Nephron (organoid): ENCODE data around the gene ANKRD60.

ENCODE experiments used
- H3K27ac Mint-ChIP-seq, 3 experiments: 2 replicates each; pipeline ENCODE4 v1.8.0; 2020; ENCODE audit warnings: mixed read lengths in 3 of 3, mild to moderate bottlenecking in 2 of 3, moderate library complexity in 1 of 3
- H3K27me3 Mint-ChIP-seq: 2 replicates; pipeline ENCODE4 v1.8.0; 2021; ENCODE audit warnings: low read depth, mild to moderate bottlenecking, moderate library complexity, mixed read lengths
- H3K36me3 Mint-ChIP-seq: 2 replicates; pipeline ENCODE4 v1.8.0; 2020; ENCODE audit warnings: low read depth, mixed read lengths
- H3K4me1 Mint-ChIP-seq: 2 replicates; pipeline ENCODE4 v1.8.0; 2020; ENCODE audit warnings: mixed read lengths
- H3K4me3 Mint-ChIP-seq, 3 experiments: 2 replicates each; pipeline ENCODE4 v1.8.0; 2020; ENCODE audit warnings: mild to moderate bottlenecking in 3 of 3, mixed read lengths in 3 of 3, moderate library complexity in 2 of 3
- H3K9me3 Mint-ChIP-seq: 2 replicates; pipeline ENCODE4 v1.8.0; 2020; ENCODE audit warnings: mixed read lengths
- CTCF ChIP-seq, 3 experiments: fragments of 200-600 bp; sonication (generic); IDR thresholded peaks; one replicate each; pipeline ENCODE4 v1.5.0; 2021; ENCODE audit warnings: antibody characterized with exemption in 3 of 3; ENCODE audit not compliant: unreplicated experiment in 3 of 3

The ANKRD60 gene

GRCh38 chr20:58194175-58194791 lies 34.2 kb downstream of the ANKRD60 start:
- Mint-ChIP-seq H3K4me3 (no peak overlapping the region), H3K4me1 (peaks cover 12% of the 10 kb centered on the region), H3K27ac (no peak overlapping the region), H3K27me3 (peaks cover 34% of the 10 kb centered on the region), H3K36me3 (no peaks in the 10 kb centered on the region), H3K9me3 (peaks cover 2% of the 10 kb centered on the region)
- TF ChIP-seq CTCF (IDR thresholded peaks at IDR 0.05; ENCODE audit: unreplicated experiment in 3 of 3) = no peak

DNA sequence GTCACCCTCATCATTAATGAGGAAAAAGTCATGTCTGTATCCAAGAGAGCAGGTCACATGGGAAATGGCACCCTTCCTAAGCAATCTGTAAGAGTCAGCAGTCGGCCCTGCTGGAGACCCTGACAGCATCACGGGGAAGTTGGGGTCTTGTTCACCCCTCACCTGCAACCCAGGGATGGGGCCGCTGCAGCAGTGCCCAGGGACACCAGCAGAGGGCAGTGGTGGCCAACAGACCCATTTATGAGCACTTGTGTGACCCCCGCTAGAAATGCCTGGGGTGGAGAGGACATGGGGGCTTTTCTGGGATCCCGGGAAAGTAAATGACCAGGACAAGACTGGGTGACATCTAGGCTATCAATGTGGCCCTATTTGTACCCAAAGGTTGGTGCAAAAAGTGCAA lies 35.9 kb downstream of the ANKRD60 start:
- Mint-ChIP-seq H3K27ac (peak overlapping the region in 1 of 3 experiments; percentile 43), H3K4me1 (peaks cover 4% of the 10 kb centered on the region), H3K36me3 (no peaks in the 10 kb centered on the region), H3K9me3 (peaks cover 2% of the 10 kb centered on the region), H3K4me3 (no peak overlapping the region), H3K27me3 (peaks cover 31% of the 10 kb centered on the region)
- peak; percentile 24 to 48 (median 31) for TF ChIP-seq CTCF (IDR thresholded peaks at IDR 0.05; ENCODE audit: unreplicated experiment in 3 of 3)

DNA sequence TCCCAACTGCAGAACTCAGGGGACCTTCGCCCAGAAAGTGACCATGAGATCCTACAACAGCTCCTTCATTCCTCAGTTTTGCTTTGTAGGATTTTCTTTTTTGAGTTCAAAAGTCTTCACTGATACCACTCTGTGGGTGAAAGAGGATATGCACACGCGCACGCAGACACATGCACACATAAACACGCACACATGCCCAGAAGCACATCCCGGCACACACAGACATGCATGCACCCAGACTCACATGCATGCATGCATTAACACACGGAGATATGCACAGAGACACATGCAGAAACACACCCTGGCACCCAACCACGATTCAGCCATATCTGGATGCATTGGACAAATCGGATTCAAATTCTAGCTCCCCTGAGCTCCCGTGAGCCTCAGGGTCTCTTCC lies 36.4 kb downstream of the ANKRD60 start:
- Mint-ChIP-seq H3K4me1 (peaks cover 4% of the 10 kb centered on the region), H3K27ac (no peak overlapping the region), H3K36me3 (no peaks in the 10 kb centered on the region), H3K27me3 (peaks cover 27% of the 10 kb centered on the region), H3K9me3 (peaks cover under 1% of the 10 kb centered on the region), H3K4me3 (no peak overlapping the region)
- no peak for TF ChIP-seq CTCF (IDR thresholded peaks at IDR 0.05; ENCODE audit: unreplicated experiment in 3 of 3)

- H3K9me3 Mint-ChIP-seq = peaks cover 17% of the 10 kb centered on the region
- peaks cover 9% of the 10 kb centered on the region for H3K4me1 Mint-ChIP-seq
- H3K27me3 Mint-ChIP-seq = peaks cover 31% of the 10 kb centered on the region
- no peak overlapping the region for H3K4me3 Mint-ChIP-seq
- H3K36me3 Mint-ChIP-seq = no peaks in the 10 kb centered on the region
- H3K27ac Mint-ChIP-seq = no peak overlapping the region
- TF ChIP-seq CTCF (IDR thresholded peaks at IDR 0.05; ENCODE audit: unreplicated experiment in 3 of 3) = peak in 1 of 3 experiments; percentile 26
Observed at GRCh38 chr20:58188527-58188926, 39.9 kb downstream of the ANKRD60 start.

- Mint-ChIP-seq H3K4me1 (peaks cover 9% of the 10 kb centered on the region), H3K36me3 (no peaks in the 10 kb centered on the region), H3K27ac (peak overlapping the region in 1 of 3 experiments; percentile 34), H3K9me3 (peaks cover 17% of the 10 kb centered on the region), H3K4me3 (no peak overlapping the region), H3K27me3 (peaks cover 22% of the 10 kb centered on the region)
- TF ChIP-seq CTCF (IDR thresholded peaks at IDR 0.05; ENCODE audit: unreplicated experiment in 3 of 3) = no peak
Observed at GRCh38 chr20:58184984-58185383, 43.5 kb downstream of the ANKRD60 start.

GRCh38 chr20:58184063-58184462 lies 44.4 kb downstream of the ANKRD60 start:
- H3K9me3 Mint-ChIP-seq = peaks cover 17% of the 10 kb centered on the region
- H3K27ac Mint-ChIP-seq = no peak overlapping the region
- no peak overlapping the region for H3K4me3 Mint-ChIP-seq
- H3K4me1 Mint-ChIP-seq = peaks cover 15% of the 10 kb centered on the region
- TF ChIP-seq CTCF (IDR thresholded peaks at IDR 0.05; ENCODE audit: unreplicated experiment in 3 of 3) = no peak
- H3K27me3 Mint-ChIP-seq = peaks cover 21% of the 10 kb centered on the region
- no peaks in the 10 kb centered on the region for H3K36me3 Mint-ChIP-seq
